ENCODE results near the gene STMN3.

Gene STMN3

GRCh38 chr20:63628246-63628975 lies 24.8 kb downstream of the STMN3 start:
- DNase-seq (ENCODE audit: extremely low read depth, insufficient read length), result peak; percentile 78
- Histone ChIP-seq H3K36me3 (ENCODE audit: control insufficient read depth, insufficient read depth, low read length) (no peaks in the 10 kb centered on the region), H3K4me3 (replicated peaks; ENCODE audit: low read depth, low read length) (peak overlapping the region; percentile 95), H3K27me3 (replicated peaks; ENCODE audit: control insufficient read depth, insufficient read depth, low read length) (no peaks in the 10 kb centered on the region)
- no peak for TF ChIP-seq CTCF (IDR thresholded peaks at IDR 0.05; ENCODE audit: insufficient read depth, low read length, poor library complexity, severe bottlenecking)

GRCh38 chr20:63627751-63628245 lies 25.4 kb downstream of the STMN3 start:
- TF ChIP-seq CTCF (IDR thresholded peaks at IDR 0.05; ENCODE audit: insufficient read depth, low read length, poor library complexity, severe bottlenecking), result no peak
- no peaks in the 10 kb centered on the region for H3K36me3 ChIP-seq (ENCODE audit: control insufficient read depth, insufficient read depth, low read length)

GRCh38 chr20:63627129-63627750 lies 26.0 kb downstream of the STMN3 start:
- no peaks in the 10 kb centered on the region for H3K36me3 ChIP-seq (ENCODE audit: control insufficient read depth, insufficient read depth, low read length)
- H3K4me3 ChIP-seq (replicated peaks; ENCODE audit: low read depth, low read length), result peak overlapping the region; percentile 95
- H3K27me3 ChIP-seq (replicated peaks; ENCODE audit: control insufficient read depth, insufficient read depth, low read length), result no peaks in the 10 kb centered on the region
- DNase-seq (ENCODE audit: extremely low read depth, insufficient read length), result peak; percentile 97
- TF ChIP-seq CTCF (IDR thresholded peaks at IDR 0.05; ENCODE audit: insufficient read depth, low read length, poor library complexity, severe bottlenecking), result no peak

More at GRCh38 chr20:63627751-63628245, 25.4 kb downstream of the STMN3 start:
- DNase-seq (ENCODE audit: extremely low read depth, insufficient read length), result no peak
- Histone ChIP-seq H3K27me3 (replicated peaks; ENCODE audit: control insufficient read depth, insufficient read depth, low read length) (no peaks in the 10 kb centered on the region), H3K4me3 (replicated peaks; ENCODE audit: low read depth, low read length) (peak overlapping the region; percentile 95)

- DNase-seq (ENCODE audit: extremely low read depth, insufficient read length), result peak; percentile 86
- no peak for TF ChIP-seq CTCF (IDR thresholded peaks at IDR 0.05; ENCODE audit: insufficient read depth, low read length, poor library complexity, severe bottlenecking)
- Histone ChIP-seq H3K36me3 (ENCODE audit: control insufficient read depth, insufficient read depth, low read length) (no peaks in the 10 kb centered on the region), H3K4me3 (replicated peaks; ENCODE audit: low read depth, low read length) (peak within 1 kb of the TSS; percentile 95), H3K27me3 (replicated peaks; ENCODE audit: control insufficient read depth, insufficient read depth, low read length) (no peaks in the 10 kb centered on the region)
Observed at GRCh38 chr20:63626424-63627128, 26.6 kb downstream of the STMN3 start, which contains the start of gene GMEB2. GMEB2 (minus strand) TSS chr20:63627101; CDS start chr20:63619397, 7,704 bp downstream.

- no peak for TF ChIP-seq CTCF (IDR thresholded peaks at IDR 0.05; ENCODE audit: insufficient read depth, low read length, poor library complexity, severe bottlenecking)
- DNase-seq (ENCODE audit: extremely low read depth, insufficient read length), result peak; percentile 69
- Histone ChIP-seq H3K4me3 (replicated peaks; ENCODE audit: low read depth, low read length) (peak overlapping the region; percentile 84), H3K27me3 (replicated peaks; ENCODE audit: control insufficient read depth, insufficient read depth, low read length) (no peaks in the 10 kb centered on the region), H3K36me3 (ENCODE audit: control insufficient read depth, insufficient read depth, low read length) (no peaks in the 10 kb centered on the region)
Observed at GRCh38 chr20:63625771-63626423, 27.3 kb downstream of the STMN3 start.

All from GM06990 (cell line).